Caki2 (cell line): Measurements from ENCODE around the gene SNX33. TPM values are rescaled to one million over a fixed set of nuclear protein-coding genes. Genes with fewer than 3 reads are reported as not detected.

Experiments
- DNase-seq: peaks from one replicate; pipeline ENCODE4 v3.0.0-alpha.2; 2015; ENCODE audit warnings: low read depth
- in situ Hi-C: cut with HindIII; loops from 2 replicates; pipeline ENCODE4 v1.10.0; 2016; ENCODE audit warnings: low sequenced_read_pairs, low pct_unique_long_range_greater_than_20kb, mixed read lengths
- total RNA-seq: library from RNA; depleted of rRNA; stranded (reverse); fragments of >200 nt; shearing (Covaris generic); gene quantifications from 2 replicates; pipeline ENCODE4 v1.2.3, GENCODE V29; 2014; ENCODE audit warnings: low replicate concordance

Gene SNX33
- total RNA-seq, 1 experiment from 2014 or later, result 10.2 TPM

DNA sequence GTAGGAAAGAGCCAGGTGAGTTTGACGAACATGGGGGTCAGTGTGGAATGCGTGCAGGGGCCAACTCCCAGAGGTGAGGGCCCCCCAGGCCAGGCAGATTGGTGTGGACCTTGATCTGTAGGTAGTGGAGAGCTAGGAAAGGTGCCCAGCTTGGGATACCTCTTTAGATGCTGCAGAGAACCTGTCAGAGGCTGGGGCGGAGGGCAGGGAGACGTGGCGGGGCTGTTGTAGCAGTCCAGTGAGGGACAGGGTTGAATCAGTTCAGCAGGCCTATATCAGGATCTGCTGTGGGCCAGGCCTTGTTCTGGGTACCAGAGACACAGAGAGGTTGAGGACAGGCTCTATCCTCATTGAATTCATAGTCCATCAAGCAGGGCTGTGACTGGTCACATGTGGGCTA, 8.6 kb downstream of the SNX33 start:
- in situ Hi-C loops, result no loop called here
- no peak for DNase-seq

DNA sequence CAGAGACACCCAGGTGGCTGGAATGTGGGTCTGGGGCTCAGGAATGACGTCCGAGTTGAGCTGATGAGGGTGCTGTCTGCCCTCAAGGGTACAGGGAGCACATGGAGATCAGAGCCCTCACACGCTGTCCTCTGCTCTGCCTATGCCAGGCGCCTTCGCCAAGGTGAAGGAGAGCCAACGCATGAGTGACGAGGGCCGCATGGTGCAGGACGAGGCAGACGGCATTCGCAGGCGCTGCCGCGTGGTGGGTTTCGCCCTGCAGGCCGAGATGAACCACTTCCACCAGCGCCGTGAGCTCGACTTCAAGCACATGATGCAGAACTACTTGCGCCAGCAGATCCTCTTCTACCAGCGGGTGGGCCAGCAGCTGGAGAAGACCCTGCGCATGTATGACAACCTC, 9.1 kb downstream of the SNX33 start:
- in situ Hi-C loops, result no loop called here
- DNase-seq, result no peak

DNA sequence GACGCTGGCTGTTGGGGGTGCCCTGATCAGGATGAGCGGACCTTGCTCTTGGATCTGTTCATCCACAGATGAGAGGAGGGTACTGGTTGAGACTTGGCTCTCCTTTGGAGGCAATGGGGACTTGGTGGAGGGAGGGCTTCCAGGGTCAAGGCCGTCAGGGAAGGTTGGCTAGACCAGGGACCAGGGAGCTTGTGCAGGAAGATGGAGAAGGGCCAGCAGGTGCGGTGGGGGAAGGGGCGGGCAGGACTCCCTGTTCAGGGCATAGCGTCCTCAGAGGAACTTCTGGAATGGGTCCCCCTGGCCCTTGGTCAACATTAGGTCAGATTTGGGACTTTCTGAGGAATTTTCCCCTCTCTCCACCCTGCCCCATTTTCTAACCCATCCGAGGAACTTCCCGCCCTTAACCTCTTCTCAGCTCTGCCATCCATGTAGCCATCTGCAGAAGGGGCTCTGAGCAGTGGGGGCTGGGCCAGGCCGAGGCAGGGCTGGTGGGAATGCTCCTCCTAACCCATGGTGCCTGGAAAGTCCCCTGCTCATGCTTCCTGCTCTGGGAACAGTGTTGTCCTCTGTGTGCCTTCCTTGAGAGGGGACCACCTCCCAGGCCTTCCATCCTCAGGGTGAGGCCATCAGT, 11.5 kb downstream of the SNX33 start:
- in situ Hi-C loops, result no loop called here
- DNase-seq, result no peak

DNA sequence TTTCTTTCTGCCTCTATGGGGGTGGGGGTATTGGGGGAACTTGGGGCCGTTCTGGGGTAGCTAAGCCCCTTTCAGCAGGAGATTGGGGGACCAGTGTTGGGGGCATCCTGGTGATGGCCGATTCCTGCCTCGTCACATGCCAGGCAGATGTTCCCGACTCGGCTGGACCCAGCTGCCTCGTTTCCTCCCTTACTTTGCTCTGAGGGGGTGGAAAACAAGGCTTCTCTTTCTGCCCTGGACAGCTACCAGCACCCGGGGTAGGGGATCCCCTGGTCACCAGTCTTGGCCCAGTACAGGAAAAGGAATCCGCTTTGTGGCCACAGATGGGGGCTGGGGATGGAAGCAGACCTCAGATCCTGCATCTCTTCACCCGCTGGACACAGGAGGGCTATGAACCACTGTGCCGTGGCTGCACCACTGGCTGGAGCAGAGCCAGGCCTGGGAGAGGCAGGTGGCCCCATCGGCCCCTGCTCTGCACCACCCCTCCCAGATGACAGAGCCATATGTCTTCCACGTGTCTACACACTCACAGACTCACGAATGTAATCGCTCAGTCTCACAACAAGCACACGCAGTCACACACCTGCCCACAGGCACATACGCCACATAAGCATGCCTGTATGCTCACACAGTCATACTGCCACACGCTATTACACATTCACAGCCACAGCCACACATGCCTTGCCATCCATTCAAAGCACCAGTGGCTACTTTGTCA, 12.4 kb downstream of the SNX33 start:
- in situ Hi-C loops, result no loop called here
- DNase-seq, result no peak

DNA sequence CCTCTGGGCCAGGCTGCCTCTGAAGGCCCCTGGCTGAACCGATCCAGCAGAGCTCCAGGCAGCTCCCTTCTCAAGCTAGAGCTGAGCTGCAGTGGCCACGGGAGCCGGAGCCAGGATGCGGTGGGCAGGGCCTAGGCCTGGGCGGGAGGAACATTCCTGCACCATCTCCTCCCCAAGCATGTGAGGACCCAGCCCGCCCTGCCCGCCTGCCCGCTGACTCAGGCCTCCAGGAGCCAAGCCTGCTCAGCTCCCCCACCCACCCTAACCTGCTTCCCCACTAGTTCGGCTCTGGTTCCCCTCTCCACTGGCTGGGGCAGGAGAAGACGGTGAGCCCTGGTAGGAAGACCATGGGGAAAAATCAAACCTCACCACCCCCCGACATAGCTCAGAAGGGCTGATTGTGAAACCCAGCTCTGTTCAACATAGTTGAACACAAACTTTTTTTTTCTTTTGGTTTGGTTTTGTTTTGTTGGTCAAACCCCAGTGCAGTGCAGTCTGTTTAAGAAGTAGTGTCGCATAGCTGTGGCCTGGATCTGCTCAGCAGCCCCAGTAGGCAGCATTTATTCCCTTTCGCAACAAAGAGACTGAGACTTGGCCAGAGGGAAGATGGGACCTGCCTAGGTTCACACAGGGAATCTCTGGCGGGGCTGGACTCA, 13.5 kb downstream of the SNX33 start:
- peak; percentile 73 for DNase-seq
- in situ Hi-C loops, result no loop called here

GRCh38 chr15:75661756-75662140, 14.0 kb downstream of the SNX33 start:
- no peak for DNase-seq
- in situ Hi-C loops, result no loop called here

DNA sequence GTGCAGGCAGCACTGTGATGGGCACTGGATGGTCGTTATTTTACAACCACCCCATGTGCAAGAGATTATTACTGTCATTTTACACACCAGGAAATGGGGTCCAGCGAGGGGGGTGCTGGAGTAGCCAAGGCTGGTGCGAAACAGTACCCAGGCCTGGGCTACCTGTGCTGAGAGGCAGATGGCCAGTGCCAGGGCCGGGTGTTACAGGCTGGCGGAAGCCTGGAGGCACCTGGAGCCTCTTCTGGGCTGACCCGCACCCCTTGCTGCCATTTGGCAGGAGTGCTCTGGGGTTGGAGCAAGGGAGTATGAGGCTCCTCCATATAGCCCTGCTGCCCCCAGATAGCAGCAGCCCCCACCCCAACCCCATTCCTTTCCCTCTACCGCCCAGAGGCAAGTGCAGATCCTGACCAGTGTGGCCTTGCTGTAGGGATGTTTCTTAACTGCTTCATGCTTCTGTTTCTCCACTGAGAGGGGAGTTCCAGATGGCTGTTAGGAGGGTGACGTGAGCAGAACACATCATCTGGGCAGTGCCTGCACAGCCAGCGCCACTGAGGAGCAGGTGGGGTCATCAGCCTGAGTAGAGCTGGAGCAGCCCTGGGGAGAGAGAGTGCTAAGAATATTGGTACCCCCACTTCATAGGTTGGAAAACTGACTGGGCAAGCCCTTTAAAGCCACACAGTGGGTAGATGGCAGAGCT, 15.3 kb downstream of the SNX33 start:
- DNase-seq, result no peak
- in situ Hi-C loops, result no loop called here

- no peak for DNase-seq
- in situ Hi-C loops, result no loop called here
These were observed 16.3 kb downstream of the SNX33 start for GRCh38 chr15:75663931-75664421.

- DNase-seq, result peak; percentile 61
- in situ Hi-C loops, result no loop called here
These were observed 19.2 kb downstream of the SNX33 start for GRCh38 chr15:75666823-75667501.

- DNase-seq, result no peak
- in situ Hi-C loops, result no loop called here
These were observed 21.6 kb downstream of the SNX33 start for GRCh38 chr15:75669191-75669878.

GRCh38 chr15:75669879-75670212, 22.1 kb downstream of the SNX33 start:
- in situ Hi-C loops, result no loop called here
- DNase-seq, result no peak

DNA sequence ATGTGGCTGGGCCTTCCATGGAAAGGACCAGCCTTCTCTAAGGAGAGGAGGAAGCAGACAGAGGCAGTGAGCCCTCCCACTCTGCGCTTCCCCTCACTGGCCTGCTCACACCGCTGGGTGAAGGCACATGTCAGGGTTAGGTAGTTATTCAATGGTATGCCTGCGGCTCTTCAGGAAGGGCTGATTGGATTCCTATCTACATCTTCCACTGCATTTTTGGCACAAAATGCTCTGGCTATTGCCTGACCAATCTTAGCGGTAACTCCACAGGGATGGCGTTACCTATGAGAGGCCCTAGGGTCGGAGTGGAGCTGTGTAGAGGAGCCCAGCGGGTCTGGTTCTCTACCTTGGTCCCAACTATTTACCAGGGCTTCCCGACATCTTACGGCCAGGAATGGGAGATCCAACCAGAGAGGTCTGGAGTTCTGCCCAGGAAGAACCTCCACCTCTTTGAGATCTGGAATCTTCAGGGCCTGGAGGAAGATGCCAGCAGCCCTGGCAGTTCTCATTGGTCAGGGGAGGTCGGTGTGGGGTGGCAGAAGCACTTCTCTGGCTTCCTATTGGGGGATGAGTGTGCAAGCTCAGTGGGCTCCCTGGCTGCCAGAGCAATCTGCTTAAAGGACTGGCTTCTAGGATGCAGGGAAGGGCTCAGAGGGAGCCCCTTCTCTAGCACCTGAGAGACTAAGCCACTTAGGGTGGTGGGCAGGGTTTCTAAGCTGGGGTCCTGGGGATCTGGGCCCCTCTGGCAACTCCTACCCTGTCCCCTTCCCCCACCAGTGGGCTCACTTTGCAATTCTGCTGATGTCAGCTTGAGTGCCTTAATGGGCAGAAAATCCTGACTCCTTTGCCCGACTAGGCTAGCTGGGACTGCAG, 24.3 kb downstream of the SNX33 start:
- DNase-seq, result no peak
- in situ Hi-C loops, result no loop called here

GRCh38 chr15:75672646-75673425, 25.1 kb downstream of the SNX33 start:
- no peak for DNase-seq

GRCh38 chr15:75673426-75674235, 25.9 kb downstream of the SNX33 start:
- DNase-seq, result no peak
- in situ Hi-C loops, result no loop called here

More at GRCh38 chr15:75672646-75673425, 25.1 kb downstream of the SNX33 start:
- in situ Hi-C loops, result no loop called here

DNA sequence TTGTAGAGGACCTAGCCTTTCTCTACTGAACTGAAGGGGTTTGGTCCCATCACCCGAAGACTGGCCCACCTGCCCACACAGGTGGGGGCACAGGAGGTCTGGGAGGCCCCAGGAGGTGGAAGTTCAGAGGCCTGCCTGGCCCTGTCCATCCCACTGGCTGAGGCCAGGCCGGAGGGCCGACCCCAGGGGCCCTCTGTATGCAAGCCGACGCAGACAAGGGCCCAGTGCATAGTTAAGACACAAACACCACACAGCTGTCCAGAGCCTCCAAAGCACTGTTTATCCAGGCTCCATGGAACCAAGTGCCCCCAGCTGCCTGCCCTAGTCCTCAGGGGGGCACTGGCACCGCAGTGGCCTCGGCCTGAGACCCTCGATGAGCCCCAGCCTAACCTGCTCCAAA, 26.7 kb downstream of the SNX33 start:
- in situ Hi-C loops, result no loop called here
- no peak for DNase-seq
